ENCODE results near the gene MEOX2. TPM values are rescaled to one million over a fixed set of nuclear protein-coding genes. Genes with fewer than 3 reads are reported as not detected.

MEOX2 gene
- total RNA-seq, 1 donor from 2014 or later, result 3.0 TPM

- Mint-ChIP-seq H3K27ac (no peak overlapping the region), H3K4me3 (no peak overlapping the region), H3K4me1 (ENCODE audit: unreplicated experiment) (no peaks in the 10 kb centered on the region), H3K27me3 (no peaks in the 10 kb centered on the region), H3K9me3 (no peaks in the 10 kb centered on the region), H3K36me3 (no peaks in the 10 kb centered on the region)
- no peak for TF ChIP-seq CTCF (conservative IDR thresholded peaks at IDR 0.05)
- DNase-seq (ENCODE audit: extremely low spot score, unreplicated experiment), result no peak
These were observed 68.2 kb downstream of the MEOX2 start for GRCh38 chr7:15618275-15618674.

GRCh38 chr7:15612205-15612604 is 74.3 kb downstream of the MEOX2 start:
- DNase-seq (ENCODE audit: extremely low spot score, unreplicated experiment), result no peak
- Mint-ChIP-seq H3K27me3 (no peaks in the 10 kb centered on the region), H3K27ac (no peak overlapping the region), H3K4me3 (no peak overlapping the region), H3K36me3 (no peaks in the 10 kb centered on the region), H3K9me3 (no peaks in the 10 kb centered on the region), H3K4me1 (ENCODE audit: unreplicated experiment) (peaks cover 10% of the 10 kb centered on the region)
- no peak for TF ChIP-seq CTCF (conservative IDR thresholded peaks at IDR 0.05)

- Mint-ChIP-seq H3K9me3 (no peaks in the 10 kb centered on the region), H3K36me3 (no peaks in the 10 kb centered on the region), H3K27me3 (no peaks in the 10 kb centered on the region), H3K4me3 (no peak overlapping the region), H3K4me1 (ENCODE audit: unreplicated experiment) (peaks cover 10% of the 10 kb centered on the region), H3K27ac (no peak overlapping the region)
- no peak for TF ChIP-seq CTCF (conservative IDR thresholded peaks at IDR 0.05)
- DNase-seq (ENCODE audit: extremely low spot score, unreplicated experiment), result no peak
These were observed 76.0 kb downstream of the MEOX2 start for GRCh38 chr7:15610503-15610902.

GRCh38 chr7:15609287-15609686 is 77.2 kb downstream of the MEOX2 start:
- Mint-ChIP-seq H3K27ac (no peak overlapping the region), H3K9me3 (no peaks in the 10 kb centered on the region), H3K36me3 (no peaks in the 10 kb centered on the region), H3K4me3 (peak overlapping the region; percentile 68), H3K27me3 (no peaks in the 10 kb centered on the region), H3K4me1 (ENCODE audit: unreplicated experiment) (peaks cover 10% of the 10 kb centered on the region)
- no peak for TF ChIP-seq CTCF (conservative IDR thresholded peaks at IDR 0.05)
- DNase-seq (ENCODE audit: extremely low spot score, unreplicated experiment), result no peak

GRCh38 chr7:15607529-15608210 is 78.8 kb downstream of the MEOX2 start:
- Mint-ChIP-seq H3K4me3 (no peak overlapping the region), H3K36me3 (no peaks in the 10 kb centered on the region), H3K27me3 (no peaks in the 10 kb centered on the region), H3K4me1 (ENCODE audit: unreplicated experiment) (peaks cover 10% of the 10 kb centered on the region), H3K27ac (no peak overlapping the region), H3K9me3 (no peaks in the 10 kb centered on the region)
- DNase-seq (ENCODE audit: extremely low spot score, unreplicated experiment), result no peak
- no peak for TF ChIP-seq CTCF (conservative IDR thresholded peaks at IDR 0.05)
